HT-29 (cell line): ENCODE data around the gene TNPO3. TPM values are rescaled to one million over a fixed set of nuclear protein-coding genes. Genes with fewer than 3 reads are reported as not detected.

Experiments
- DNase-seq: peaks from one replicate; pipeline ENCODE4 v3.0.0-alpha.2; 2015; ENCODE audit warnings: low spot score
- total RNA-seq: library from RNA; depleted of rRNA; stranded (reverse); fragments of >200 nt; shearing (Covaris generic); gene quantifications from 2 replicates; pipeline ENCODE4 v1.2.3, GENCODE V29; 2014

TNPO3 gene
- total RNA-seq, 1 experiment from 2014 or later, result 73.7 TPM

- no peak for DNase-seq
Observed at GRCh38 chr7:128939861-128940410, 115.0 kb downstream of the TNPO3 start.

DNA sequence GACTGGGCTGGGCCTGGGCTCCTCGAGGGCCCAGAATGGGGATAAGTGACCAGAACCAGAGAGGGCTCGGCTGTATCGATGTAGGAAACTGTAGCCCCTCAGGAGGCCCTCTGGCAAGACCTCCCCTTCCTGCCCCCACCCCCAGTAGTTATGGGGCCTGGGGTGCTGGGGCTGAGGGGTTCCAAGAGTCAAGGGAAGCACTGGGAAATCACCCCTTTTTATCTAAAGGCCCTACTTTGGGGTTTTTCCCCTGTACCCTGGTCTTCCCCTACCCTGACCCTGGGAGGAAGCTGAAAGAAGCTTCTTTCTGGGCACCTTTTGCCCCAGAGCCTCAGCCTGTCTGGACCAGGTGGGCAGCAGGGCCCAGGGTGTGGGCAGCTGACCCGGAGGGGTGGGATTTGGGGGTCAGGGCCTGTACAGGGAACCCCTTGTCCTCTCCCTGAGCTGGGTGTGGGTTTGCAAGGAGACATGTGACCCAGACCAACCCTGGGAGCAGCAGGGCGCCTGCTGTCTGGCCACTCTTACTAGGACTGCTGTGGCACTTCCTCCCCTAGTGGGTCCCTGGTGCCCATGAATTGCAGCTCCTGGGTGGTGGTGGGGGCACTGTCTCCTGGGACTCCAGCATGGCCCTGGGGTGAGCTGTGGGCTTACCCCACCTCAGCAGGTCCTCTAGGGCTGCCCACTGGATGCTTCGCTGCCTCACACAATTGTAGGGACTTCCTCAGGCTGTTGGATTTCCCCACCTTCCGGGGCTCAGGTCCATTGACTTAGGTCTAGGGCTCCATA is 115.6 kb downstream of the TNPO3 start:
- DNase-seq, result no peak

DNA sequence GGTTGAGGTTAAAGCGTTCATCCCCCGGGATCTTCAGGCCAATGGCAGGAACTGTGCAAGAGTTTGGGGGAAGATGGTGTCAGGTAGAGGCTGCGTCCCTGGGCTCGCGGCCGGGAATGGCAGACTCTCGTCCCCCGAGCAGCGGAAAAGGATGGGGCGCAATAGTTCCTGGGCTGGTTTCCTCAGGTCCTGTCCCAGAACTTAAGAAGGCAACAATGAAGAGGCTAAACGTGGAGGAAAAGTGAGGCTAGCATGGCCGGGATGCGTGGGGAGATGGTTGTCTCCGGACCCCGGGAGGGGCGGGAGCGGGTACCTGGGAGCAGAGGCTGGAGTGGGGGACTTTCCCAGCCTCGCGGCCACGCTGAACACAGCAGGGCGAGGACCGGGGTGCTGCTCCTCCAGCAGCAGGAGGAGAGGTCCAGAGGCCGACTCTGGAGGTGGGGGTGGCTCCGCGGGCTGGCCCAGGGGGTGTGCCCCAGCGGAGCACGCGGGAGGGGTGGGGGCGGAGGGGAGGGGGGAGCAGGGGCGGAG is 116.3 kb downstream of the TNPO3 start:
- DNase-seq, result peak; percentile 23

DNA sequence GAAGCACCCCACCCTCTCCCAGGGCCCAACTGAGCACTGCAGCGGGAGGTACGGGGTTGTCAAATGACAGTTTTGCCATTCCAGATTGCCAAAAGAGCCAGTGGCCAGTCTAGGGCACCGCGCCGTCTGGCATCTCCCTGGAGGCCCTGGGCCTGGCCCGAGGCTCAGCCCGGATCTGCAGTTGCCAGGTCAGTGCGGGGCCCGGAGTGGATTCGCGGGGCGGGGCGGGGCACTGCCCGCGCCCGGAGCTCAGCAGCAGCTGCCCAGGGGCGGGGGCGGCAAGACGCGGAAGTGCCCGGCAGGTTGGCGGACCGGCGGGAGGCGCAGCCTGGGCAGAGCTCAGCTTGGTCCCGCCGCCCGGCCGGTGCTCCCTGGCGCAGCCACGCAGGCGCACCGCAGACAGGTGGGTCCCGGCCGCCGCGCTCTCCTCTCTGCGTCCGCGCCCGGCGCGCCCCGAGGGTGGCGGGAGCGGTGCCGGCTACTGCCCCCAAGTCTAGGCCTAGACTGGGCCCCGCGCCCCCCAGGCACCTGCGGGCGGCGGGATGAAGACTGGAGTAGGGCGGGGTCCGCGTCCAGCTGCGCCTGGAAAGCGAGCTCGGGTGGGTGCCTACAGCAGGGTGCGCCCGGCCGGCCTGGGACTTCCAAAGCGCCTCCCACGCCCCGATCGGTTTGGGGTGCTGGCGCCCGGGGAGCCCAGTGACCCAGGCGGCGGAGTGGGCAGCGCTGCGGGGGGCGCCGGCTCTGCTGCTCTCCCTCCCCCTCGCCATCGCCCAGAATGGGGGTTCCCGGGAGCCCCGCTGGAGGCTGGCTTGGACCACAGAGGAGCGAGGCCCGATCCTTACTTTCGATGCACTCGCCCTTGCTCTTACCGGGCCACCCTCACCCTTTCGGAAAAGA is 117.0 kb downstream of the TNPO3 start, which contains the start of gene IRF5:
TSS of gene IRF5 (plus strand) at position 281 of the 897 bp plus-strand sequence. CDS start 4,155 bp downstream, outside the sequence.
- peak; percentile 82 for DNase-seq

GRCh38 chr7:128937271-128937646 is 117.7 kb downstream of the TNPO3 start:
- no peak for DNase-seq

GRCh38 chr7:128936798-128937197 is 118.1 kb downstream of the TNPO3 start:
- DNase-seq, result no peak

DNA sequence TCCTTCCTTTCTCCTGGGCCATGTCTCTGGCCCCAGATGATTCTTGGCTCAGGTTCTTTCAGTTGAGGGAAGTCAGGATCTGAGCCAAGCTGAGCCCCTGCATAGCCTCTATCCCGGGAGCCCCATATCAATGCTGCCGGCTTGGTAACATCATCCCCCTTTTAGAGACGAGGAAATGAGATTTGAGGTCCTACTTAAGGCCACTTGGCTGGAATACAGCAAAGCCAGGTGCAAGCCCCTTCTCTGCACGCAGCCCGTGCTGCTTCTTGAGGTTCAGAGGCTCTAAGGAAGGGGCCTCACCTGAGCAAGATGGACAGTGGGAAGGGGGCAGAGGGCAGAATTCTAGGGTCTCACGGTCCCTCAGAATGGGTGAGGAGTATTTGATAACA is 119.6 kb downstream of the TNPO3 start:
- DNase-seq, result no peak

DNA sequence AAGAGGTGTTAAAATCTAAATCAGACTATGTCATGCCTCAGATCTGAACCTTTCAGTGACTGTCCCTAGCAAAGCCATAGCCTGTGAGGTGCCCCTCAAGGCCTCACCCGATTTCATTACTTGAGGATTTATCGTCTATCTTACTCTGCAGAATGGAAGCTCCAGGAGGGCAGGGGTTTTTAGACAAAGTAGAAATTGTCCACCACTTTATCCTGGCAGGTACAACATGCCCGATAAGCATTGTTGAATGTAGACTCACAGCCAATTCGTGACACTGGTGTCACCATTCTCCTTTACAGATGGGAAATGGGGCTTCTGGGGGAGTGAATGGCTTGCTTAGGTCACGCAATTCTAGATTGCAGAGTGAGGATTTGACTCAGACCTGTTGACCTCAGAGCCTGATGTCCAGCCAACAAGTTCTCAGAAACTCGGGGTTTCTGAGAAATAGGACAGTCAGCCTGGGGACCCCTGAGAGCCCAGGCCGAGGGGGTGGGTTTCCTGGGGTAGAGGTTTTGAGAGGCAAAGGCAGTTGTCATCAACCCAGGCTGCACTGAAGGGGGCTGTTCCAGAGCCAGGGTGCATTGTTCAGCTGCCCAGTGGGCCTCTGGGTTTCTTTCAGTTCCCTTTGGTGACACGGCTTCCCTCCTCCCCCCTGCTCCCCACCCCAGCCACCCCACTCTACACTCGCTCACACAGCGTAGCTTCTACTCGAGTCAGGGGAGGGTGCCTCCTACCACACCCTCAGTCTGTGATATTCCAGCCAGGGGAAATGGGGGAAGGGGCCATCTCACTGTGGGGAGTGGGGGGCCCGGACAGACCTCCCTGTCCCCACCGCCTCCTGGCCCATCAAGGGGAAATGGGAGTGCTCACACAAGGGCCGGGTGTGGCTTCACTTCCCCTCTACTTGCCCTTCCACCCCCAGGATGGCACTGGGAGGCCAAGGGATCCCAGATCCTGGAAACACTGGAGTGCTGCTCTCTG is 120.3 kb downstream of the TNPO3 start:
- DNase-seq, result no peak

- no peak for DNase-seq
Observed at GRCh38 chr7:128933180-128933891, 121.6 kb downstream of the TNPO3 start.

DNA sequence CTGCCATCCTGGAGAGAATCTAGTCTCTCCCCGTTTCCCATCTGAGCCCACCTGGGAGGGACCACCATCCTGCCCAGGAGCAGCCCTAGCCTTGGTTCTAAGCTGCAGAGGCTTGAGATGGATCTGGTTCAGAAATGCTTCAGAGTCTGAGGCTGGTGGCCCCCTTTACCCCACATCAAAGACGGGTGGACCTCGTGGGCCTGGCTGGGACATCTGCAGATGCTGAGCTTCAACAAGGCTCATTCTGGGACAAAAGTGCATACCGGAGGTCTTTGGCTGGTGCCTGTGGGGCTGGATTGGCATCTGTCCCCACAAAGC is 122.1 kb downstream of the TNPO3 start:
- no peak for DNase-seq

GRCh38 chr7:128931965-128932861 is 122.7 kb downstream of the TNPO3 start:
- no peak for DNase-seq

GRCh38 chr7:128931190-128931798 is 123.6 kb downstream of the TNPO3 start:
- no peak for DNase-seq

GRCh38 chr7:128928882-128929788 is 125.8 kb downstream of the TNPO3 start:
- DNase-seq, result no peak

- DNase-seq, result no peak
Observed at GRCh38 chr7:128928159-128928813, 126.6 kb downstream of the TNPO3 start.

DNA sequence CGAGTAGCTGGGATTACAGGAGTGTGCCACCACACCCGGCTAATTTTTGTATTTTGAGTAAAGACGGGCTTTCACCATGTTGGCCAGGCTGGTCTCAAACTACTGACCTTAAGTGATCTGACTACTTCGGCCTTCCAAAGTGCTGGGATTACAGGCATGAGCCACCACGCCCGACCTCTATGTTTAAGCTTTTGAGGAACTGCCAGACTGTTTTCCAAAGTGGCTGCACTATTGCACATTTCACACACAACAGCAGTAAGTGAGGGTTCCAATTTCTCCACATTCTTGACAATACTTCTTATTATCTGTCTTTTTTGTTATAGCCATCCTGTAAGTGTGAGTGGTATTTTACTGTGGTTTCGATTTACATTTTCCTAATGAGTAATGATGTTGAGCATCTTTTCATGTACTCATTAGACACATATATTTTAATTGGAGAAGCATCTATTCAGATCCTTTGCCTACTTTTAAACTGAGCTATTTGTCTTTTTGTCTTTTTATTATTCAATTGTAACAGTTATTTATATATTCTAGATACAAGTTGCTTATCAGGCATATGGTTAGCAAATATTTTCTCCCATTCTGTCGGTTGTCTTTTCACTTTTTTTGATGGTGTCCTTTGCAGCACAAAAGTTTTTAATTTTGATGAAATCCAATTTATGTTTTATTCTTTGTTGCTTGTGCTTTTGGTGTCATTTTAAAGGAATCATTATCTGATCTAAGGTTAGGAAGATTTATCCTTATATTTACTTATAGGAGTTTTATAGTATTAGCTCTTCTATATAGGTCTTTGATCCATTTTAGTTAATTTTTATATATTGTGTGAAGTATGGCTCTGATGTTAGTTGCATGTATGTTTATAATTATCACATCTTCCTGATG is 130.0 kb downstream of the TNPO3 start:
- DNase-seq, result no peak

DNA sequence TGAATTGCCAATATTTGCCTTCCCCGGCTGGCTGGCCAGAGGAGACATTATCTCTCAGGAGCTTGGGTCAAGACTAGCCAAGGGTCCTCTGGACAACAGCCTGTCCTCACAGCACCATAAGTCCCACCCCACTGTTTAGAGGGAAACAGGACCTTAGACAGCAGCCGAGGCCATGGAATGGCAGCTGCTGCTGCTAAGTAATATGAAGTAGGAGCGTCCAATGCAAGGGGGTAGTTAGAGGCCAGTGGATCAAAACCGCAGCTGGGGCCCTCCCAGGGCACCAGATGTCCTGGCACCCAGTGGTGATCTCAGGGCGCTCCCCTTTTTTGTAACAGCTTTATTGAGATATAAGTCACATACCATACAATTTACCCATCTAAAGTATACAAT is 131.5 kb downstream of the TNPO3 start:
- no peak for DNase-seq
